ENCODE data around the gene FRMD8.
"Not testable (repeated sequence)": the region's sequence is repeated elsewhere in the genome, so short reads cannot be mapped to it uniquely, and the experiment has no call there.

FRMD8 gene

GRCh38 chr11:65412271-65413076 lies 26.0 kb downstream of the FRMD8 start:
- Histone ChIP-seq H3K36me3 (ENCODE audit: control insufficient read depth, insufficient read depth, low read length) (peaks cover 35% of the 10 kb centered on the region), H3K9me3 (ENCODE audit: control insufficient read depth, low read length) (no peaks in the 10 kb centered on the region), H3K4me1 (ENCODE audit: control insufficient read depth, insufficient read depth, low read length, poor library complexity, severe bottlenecking) (peaks cover 15% of the 10 kb centered on the region)

GRCh38 chr11:65413077-65413664 lies 26.7 kb downstream of the FRMD8 start:
- not testable (repeated sequence) for H3K9me3 ChIP-seq (ENCODE audit: control insufficient read depth, low read length); H3K27ac ChIP-seq (ENCODE audit: insufficient read depth, low read length, poor library complexity, severe bottlenecking); H3K27me3 ChIP-seq (replicated peaks; ENCODE audit: control insufficient read depth, insufficient read depth, low read length, poor library complexity, severe bottlenecking); DNase-seq; H3K4me3 ChIP-seq (ENCODE audit: insufficient read depth, low read depth, low read length, poor library complexity, severe bottlenecking)
- Histone ChIP-seq H3K36me3 (ENCODE audit: control insufficient read depth, insufficient read depth, low read length) (peaks cover 33% of the 10 kb centered on the region), H3K4me1 (ENCODE audit: control insufficient read depth, insufficient read depth, low read length, poor library complexity, severe bottlenecking) (peaks cover 22% of the 10 kb centered on the region)

More at GRCh38 chr11:65412271-65413076, 26.0 kb downstream of the FRMD8 start:
- Histone ChIP-seq H3K27ac (ENCODE audit: insufficient read depth, low read length, poor library complexity, severe bottlenecking) (no peak overlapping the region), H3K4me3 (ENCODE audit: insufficient read depth, low read depth, low read length, poor library complexity, severe bottlenecking) (no peak overlapping the region), H3K27me3 (replicated peaks; ENCODE audit: control insufficient read depth, insufficient read depth, low read length, poor library complexity, severe bottlenecking) (no peaks in the 10 kb centered on the region)
- no peak for DNase-seq

DNA sequence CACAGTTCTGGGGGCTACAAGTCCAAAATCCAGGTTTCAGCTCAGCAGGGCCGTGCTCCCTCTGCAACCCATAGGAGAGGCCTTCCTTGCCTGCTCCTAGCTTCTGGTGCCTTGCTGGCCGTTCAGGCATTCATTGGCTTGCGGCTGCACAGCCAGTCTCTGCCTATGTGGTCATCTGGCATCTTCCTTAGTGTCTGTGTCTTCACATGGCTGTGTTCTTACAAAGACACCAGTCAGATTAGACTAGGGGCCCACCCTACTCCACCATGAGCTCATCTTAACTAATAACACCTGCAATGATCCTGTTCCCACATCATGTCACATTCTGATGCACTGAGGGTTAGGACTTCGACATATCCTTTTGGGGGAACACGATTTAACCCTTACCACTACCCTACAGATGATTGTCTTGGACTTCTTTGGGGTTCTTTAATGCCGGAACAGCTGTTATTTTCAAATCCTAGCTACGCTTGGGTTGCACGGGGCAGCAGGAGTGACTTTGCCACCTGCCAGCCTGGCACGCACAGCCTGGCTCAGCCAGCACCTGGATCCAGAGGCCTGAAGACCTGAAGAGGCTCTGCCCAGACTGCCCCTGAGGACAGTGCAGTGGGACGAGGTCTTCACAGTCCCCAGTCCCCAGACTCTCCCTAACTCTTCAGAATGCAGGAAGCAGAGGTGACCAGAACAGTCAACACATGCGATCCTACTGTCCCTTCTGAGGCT lies 28.5 kb downstream of the FRMD8 start:
- Histone ChIP-seq H3K4me3 (ENCODE audit: insufficient read depth, low read depth, low read length, poor library complexity, severe bottlenecking) (no peak overlapping the region), H3K27ac (ENCODE audit: insufficient read depth, low read length, poor library complexity, severe bottlenecking) (no peak overlapping the region), H3K9me3 (ENCODE audit: control insufficient read depth, low read length) (no peaks in the 10 kb centered on the region), H3K27me3 (replicated peaks; ENCODE audit: control insufficient read depth, insufficient read depth, low read length, poor library complexity, severe bottlenecking) (no peaks in the 10 kb centered on the region), H3K4me1 (ENCODE audit: control insufficient read depth, insufficient read depth, low read length, poor library complexity, severe bottlenecking) (peaks cover 40% of the 10 kb centered on the region), H3K36me3 (ENCODE audit: control insufficient read depth, insufficient read depth, low read length) (peaks cover 20% of the 10 kb centered on the region)
- no peak for DNase-seq

- Histone ChIP-seq H3K4me3 (ENCODE audit: insufficient read depth, low read depth, low read length, poor library complexity, severe bottlenecking) (peak overlapping the region; percentile 53), H3K27me3 (replicated peaks; ENCODE audit: control insufficient read depth, insufficient read depth, low read length, poor library complexity, severe bottlenecking) (no peaks in the 10 kb centered on the region), H3K36me3 (ENCODE audit: control insufficient read depth, insufficient read depth, low read length) (peaks cover 19% of the 10 kb centered on the region), H3K9me3 (ENCODE audit: control insufficient read depth, low read length) (no peaks in the 10 kb centered on the region), H3K4me1 (ENCODE audit: control insufficient read depth, insufficient read depth, low read length, poor library complexity, severe bottlenecking) (peaks cover 47% of the 10 kb centered on the region), H3K27ac (ENCODE audit: insufficient read depth, low read length, poor library complexity, severe bottlenecking) (peak overlapping the region; percentile 99)
- no peak for DNase-seq
These were observed 29.3 kb downstream of the FRMD8 start for GRCh38 chr11:65415499-65416340.

DNA sequence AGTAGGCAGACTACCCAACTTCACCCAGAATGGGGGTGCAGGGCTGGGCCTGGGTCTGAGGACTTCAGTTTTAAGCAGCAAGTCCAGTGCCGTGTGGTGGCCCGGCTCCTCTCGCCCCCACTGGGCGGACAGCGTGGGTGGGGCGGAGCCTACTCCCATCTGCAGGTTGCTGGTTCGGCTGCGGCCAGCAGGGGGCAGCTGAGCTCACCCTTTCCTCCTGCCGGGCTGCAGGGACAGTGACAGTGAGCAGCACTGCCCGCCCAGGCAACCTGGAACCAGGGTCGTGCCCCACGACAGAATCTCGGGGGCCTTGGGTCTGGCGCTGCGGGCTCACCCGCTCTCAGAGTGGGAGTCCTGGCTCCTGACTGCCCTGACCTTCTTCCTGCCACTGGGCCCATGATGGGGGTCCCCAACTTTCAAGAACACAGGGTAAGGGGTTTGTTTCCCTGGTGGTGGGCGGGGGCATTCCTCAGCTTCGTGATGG lies 29.9 kb downstream of the FRMD8 start:
- Histone ChIP-seq H3K27me3 (replicated peaks; ENCODE audit: control insufficient read depth, insufficient read depth, low read length, poor library complexity, severe bottlenecking) (no peaks in the 10 kb centered on the region), H3K4me3 (ENCODE audit: insufficient read depth, low read depth, low read length, poor library complexity, severe bottlenecking) (peak overlapping the region; percentile 53), H3K36me3 (ENCODE audit: control insufficient read depth, insufficient read depth, low read length) (peaks cover 14% of the 10 kb centered on the region), H3K4me1 (ENCODE audit: control insufficient read depth, insufficient read depth, low read length, poor library complexity, severe bottlenecking) (peaks cover 51% of the 10 kb centered on the region), H3K27ac (ENCODE audit: insufficient read depth, low read length, poor library complexity, severe bottlenecking) (peak overlapping the region; percentile 99), H3K9me3 (ENCODE audit: control insufficient read depth, low read length) (no peaks in the 10 kb centered on the region)
- peak; percentile 83 to 88 (median 86) for DNase-seq

- H3K36me3 ChIP-seq (ENCODE audit: control insufficient read depth, insufficient read depth, low read length), result peaks cover 7% of the 10 kb centered on the region
- H3K9me3 ChIP-seq (ENCODE audit: control insufficient read depth, low read length), result no peaks in the 10 kb centered on the region
- DNase-seq, result no peak
- peaks cover 57% of the 10 kb centered on the region for H3K4me1 ChIP-seq (ENCODE audit: control insufficient read depth, insufficient read depth, low read length, poor library complexity, severe bottlenecking)
- H3K27me3 ChIP-seq (replicated peaks; ENCODE audit: control insufficient read depth, insufficient read depth, low read length, poor library complexity, severe bottlenecking), result no peaks in the 10 kb centered on the region
- peak overlapping the region; percentile 99 for H3K27ac ChIP-seq (ENCODE audit: insufficient read depth, low read length, poor library complexity, severe bottlenecking)
- peak overlapping the region; percentile 53 for H3K4me3 ChIP-seq (ENCODE audit: insufficient read depth, low read depth, low read length, poor library complexity, severe bottlenecking)
These were observed 30.6 kb downstream of the FRMD8 start for GRCh38 chr11:65416841-65417701.

DNA sequence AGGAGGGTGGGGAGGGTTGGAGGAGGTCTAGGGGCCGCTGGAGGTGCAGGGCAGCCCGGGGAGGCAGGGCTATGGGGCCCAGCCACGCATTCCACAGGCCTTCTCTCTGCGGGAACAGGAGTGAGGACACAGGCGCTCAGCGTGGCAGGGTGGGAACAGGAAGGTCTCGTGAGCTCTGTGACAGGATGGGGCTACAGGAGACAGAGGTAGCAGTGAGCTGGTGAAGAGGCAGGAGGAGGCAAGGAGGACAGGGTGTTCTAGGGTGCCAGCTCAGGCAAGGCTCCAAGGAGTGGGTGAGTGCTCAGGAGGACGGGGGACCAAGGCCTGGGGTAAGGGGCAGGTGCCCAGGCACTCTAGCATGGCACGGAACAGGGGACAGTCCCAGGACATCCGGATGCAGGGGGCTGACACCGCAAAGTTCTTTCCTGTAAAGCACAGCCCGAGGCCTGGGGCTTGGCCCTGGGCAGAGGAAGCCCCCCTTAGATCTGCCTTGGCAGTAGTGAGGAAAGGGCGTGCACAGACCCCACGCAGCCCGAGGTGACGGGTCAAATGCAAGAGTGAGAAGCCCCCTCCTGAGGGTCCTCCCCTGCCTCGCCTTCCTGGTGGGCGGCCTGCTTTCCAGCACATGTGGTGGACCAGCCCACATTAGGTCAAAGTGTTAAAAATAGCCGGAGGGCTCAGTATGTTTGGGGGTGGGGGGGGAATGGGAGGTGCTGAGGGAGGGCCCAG lies 31.4 kb downstream of the FRMD8 start:
- DNase-seq, result peak in 1 of 3 donors; percentile 17
- H3K4me3 ChIP-seq (ENCODE audit: insufficient read depth, low read depth, low read length, poor library complexity, severe bottlenecking), result peak overlapping the region; percentile 53

DNA sequence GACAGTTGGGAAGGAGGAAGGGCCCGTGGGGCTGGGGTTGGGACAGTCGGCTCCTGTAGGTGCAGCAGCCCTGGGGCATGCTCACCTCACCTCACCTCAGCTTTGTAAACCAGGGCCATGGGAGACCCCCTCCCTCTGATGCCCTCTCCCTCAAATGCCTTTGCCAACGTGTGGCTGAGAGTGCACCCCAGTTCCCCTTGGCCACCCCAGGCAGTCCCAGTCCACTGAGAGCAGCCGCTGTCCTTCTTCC lies 31.9 kb downstream of the FRMD8 start:
- peak overlapping the region; percentile 53 for H3K4me3 ChIP-seq (ENCODE audit: insufficient read depth, low read depth, low read length, poor library complexity, severe bottlenecking)
- DNase-seq, result no peak
- peak overlapping the region; percentile 99 for H3K27ac ChIP-seq (ENCODE audit: insufficient read depth, low read length, poor library complexity, severe bottlenecking)
- no peaks in the 10 kb centered on the region for H3K27me3 ChIP-seq (replicated peaks; ENCODE audit: control insufficient read depth, insufficient read depth, low read length, poor library complexity, severe bottlenecking)
- H3K9me3 ChIP-seq (ENCODE audit: control insufficient read depth, low read length), result no peaks in the 10 kb centered on the region
- H3K4me1 ChIP-seq (ENCODE audit: control insufficient read depth, insufficient read depth, low read length, poor library complexity, severe bottlenecking), result peaks cover 57% of the 10 kb centered on the region
- H3K36me3 ChIP-seq (ENCODE audit: control insufficient read depth, insufficient read depth, low read length), result no peaks in the 10 kb centered on the region

More for the DNA sequence above, 31.4 kb downstream of the FRMD8 start:
- H3K36me3 ChIP-seq (ENCODE audit: control insufficient read depth, insufficient read depth, low read length), result no peaks in the 10 kb centered on the region
- peak overlapping the region; percentile 99 for H3K27ac ChIP-seq (ENCODE audit: insufficient read depth, low read length, poor library complexity, severe bottlenecking)
- H3K27me3 ChIP-seq (replicated peaks; ENCODE audit: control insufficient read depth, insufficient read depth, low read length, poor library complexity, severe bottlenecking), result no peaks in the 10 kb centered on the region
- H3K4me1 ChIP-seq (ENCODE audit: control insufficient read depth, insufficient read depth, low read length, poor library complexity, severe bottlenecking), result peaks cover 57% of the 10 kb centered on the region
- no peaks in the 10 kb centered on the region for H3K9me3 ChIP-seq (ENCODE audit: control insufficient read depth, low read length)

Measured in effector memory CD4-positive, alpha-beta T cell (primary cell).